H1 (cell line): ENCODE measurements around the gene SHANK2. TPM values are rescaled to one million over a fixed set of nuclear protein-coding genes. Genes with fewer than 3 reads are reported as not detected.

Source experiments
- ASH2L ChIP-seq: fragments of 200-600, 300-600 bp; sonication (generic); IDR thresholded peaks from one replicate; pipeline ENCODE4 v1.7.1; 2017; ENCODE audit warnings: low read length
- ATF2 ChIP-seq: IDR thresholded peaks from 2 replicates; pipeline ENCODE4 v1.6.1; 2012; ENCODE audit warnings: low read length, inconsistent platforms
- CBX8 ChIP-seq: fragments of 300-800, 300-1000 bp; sonication (generic); IDR thresholded peaks from 2 replicates; pipeline ENCODE4 v1.7.1; 2016; ENCODE audit warnings: low read depth, low read length, borderline replicate concordance
- CEBPB ChIP-seq: IDR thresholded peaks from 2 replicates; pipeline ENCODE4 v1.6.1; 2012; ENCODE audit warnings: low read depth, low read length
- CHD1 ChIP-seq: IDR thresholded peaks from 2 replicates; pipeline ENCODE4 v1.6.1; 2012; ENCODE audit warnings: low read depth, low read length, improper control_type of control experiment
- EGR1 ChIP-seq: IDR thresholded peaks from 2 replicates; pipeline ENCODE4 v1.6.1; 2011; ENCODE audit warnings: low read depth, low read length, borderline replicate concordance
- EP300 ChIP-seq, 2 experiments: IDR thresholded peaks; 1 replicate in 1 of 2; 2 replicates in 1 of 2; pipeline ENCODE4 v1.6.1; 2011 to 2012; ENCODE audit warnings: low read depth in 2 of 2, low read length in 2 of 2, mild to moderate bottlenecking in 2 of 2, borderline replicate concordance in 1 of 2, inconsistent platforms in 1 of 2, moderate library complexity in 1 of 2
- FOSL1 ChIP-seq: IDR thresholded peaks from 2 replicates; pipeline ENCODE4 v1.6.1; 2011; ENCODE audit warnings: mild to moderate bottlenecking, low read depth, low read length, moderate library complexity; ENCODE audit not compliant: insufficient read depth
- HDAC2 ChIP-seq, 2 experiments: fragments of 300-600 bp in 1 of 2; sonication (generic) in 1 of 2; IDR thresholded peaks; 2 replicates each; pipeline ENCODE4 v1.6.1; 2011 to 2012; ENCODE audit warnings: low read depth in 2 of 2, low read length in 2 of 2, mild to moderate bottlenecking in 2 of 2, moderate library complexity in 2 of 2, borderline replicate concordance in 1 of 2, inconsistent platforms in 1 of 2
- KDM4A ChIP-seq: IDR thresholded peaks from one replicate; pipeline ENCODE4 v1.7.1; 2012; ENCODE audit warnings: low read depth, mild to moderate bottlenecking, moderate library complexity, low read length, inconsistent platforms; ENCODE audit not compliant: severe bottlenecking
- MAX ChIP-seq: IDR thresholded peaks from 2 replicates; pipeline ENCODE4 v1.6.1; 2012; ENCODE audit warnings: inconsistent platforms
- NANOG ChIP-seq: IDR thresholded peaks from 2 replicates; pipeline ENCODE4 v1.6.1; 2011; ENCODE audit warnings: low read length, low read depth, mild to moderate bottlenecking, inconsistent platforms; ENCODE audit not compliant: insufficient read depth, poor library complexity, severe bottlenecking
- NRF1 ChIP-seq: IDR thresholded peaks from 2 replicates; pipeline ENCODE4 v1.6.1; 2011; ENCODE audit warnings: mild to moderate bottlenecking, low read depth, low read length, improper control_type of control experiment
- POLR2AphosphoS5 ChIP-seq: IDR thresholded peaks from 2 replicates; pipeline ENCODE4 v1.6.1; 2011; ENCODE audit warnings: low read depth, low read length
- POU5F1 ChIP-seq: IDR thresholded peaks from 2 replicates; pipeline ENCODE4 v1.6.1; 2011; ENCODE audit warnings: low read depth, mild to moderate bottlenecking, low read length, moderate library complexity
- RFX5 ChIP-seq: IDR thresholded peaks from 2 replicates; pipeline ENCODE4 v1.6.1; 2011; ENCODE audit warnings: low read depth, low read length, improper control_type of control experiment, borderline replicate concordance
- RXRA ChIP-seq: IDR thresholded peaks from 2 replicates; pipeline ENCODE4 v1.6.1; 2011; ENCODE audit warnings: low read depth, mild to moderate bottlenecking, low read length, moderate library complexity; ENCODE audit not compliant: insufficient read depth
- SIRT6 ChIP-seq: IDR thresholded peaks from one replicate; pipeline ENCODE4 v1.7.1; 2012; ENCODE audit warnings: low read length, inconsistent platforms
- SP1 ChIP-seq: IDR thresholded peaks from 2 replicates; pipeline ENCODE4 v1.6.1; 2011; ENCODE audit warnings: low read depth, low read length
- polyA plus RNA-seq, 7 experiments: library from polyadenylated mRNA; depleted of rRNA in 3 of 7; stranded (reverse) in 5 of 7; unstranded in 2 of 7; fragments of >200 nt in 5 of 7; fragments of 200-250 nt in 2 of 7; gene quantifications; 1 replicate in 5 of 7; 2 replicates in 1 of 7; 4 replicates in 1 of 7; pipeline versions ENCODE4 v1.2.1 to v1.2.3, GENCODE V29; 2011 to 2013; ENCODE audit warnings: missing spikeins in 2 of 7, mixed read lengths in 2 of 7
- total RNA-seq: library from RNA; stranded (reverse); fragmentation: NEBNext Ultra II Directional; extraction: Animal tissue kit (Norgen Biotek cat#: 25700); gene quantifications from 2 replicates; pipeline ENCODE4 v1.2.1, GENCODE V29; 2021

SHANK2 gene
- total and polyA plus RNA-seq, 2 of the 8 experiments (the other 6 are each of a cell fraction or from before 2014, with no cell fraction given) = 10.1 to 54.2 TPM

GRCh38 chr11:71252770-71253730 is 673 bp upstream of the SHANK2 start (continued):
- TF ChIP-seq ATF2 (no peak), CBX8 (no peak), RFX5 (no peak), MAX (peak; percentile 17; the same call in 1 of the 2 replicates), CEBPB (no peak), ASH2L (no peak), NRF1 (no peak), SP1 (0 out of 2 replicates have a peak, but pooled peaks have one; percentile 16), SIRT6 (no peak), POU5F1 (no peak), RXRA (no peak), HDAC2 (IDR thresholded peaks at IDR 0.05; ENCODE audit: borderline replicate concordance in 1 of 2, low read depth in 2 of 2, low read length in 2 of 2) (no peak), FOSL1 (no peak), EP300 (IDR thresholded peaks at IDR 0.05; ENCODE audit: borderline replicate concordance in 1 of 2, low read depth in 2 of 2, low read length in 2 of 2) (no peak), POLR2AphosphoS5 (no peak), EGR1 (no peak), CHD1 (no peak), NANOG (no peak), KDM4A (peak; percentile 25)
